CD4-positive, alpha-beta T cell treated with Interleukin-12 subunit alpha and Interleukin-12 subunit beta, for 1 hour (primary cell): ENCODE results near the gene ADAMTS16.
"Not testable (repeated sequence)": the region's sequence is repeated elsewhere in the genome, so short reads cannot be mapped to it uniquely, and the experiment has no call there.

ENCODE experiments used
- DNase-seq: peaks from one replicate; pipeline ENCODE4 v3.0.0-alpha.2; 2020

The ADAMTS16 gene

GRCh38 chr5:5139777-5140478, at the start of gene ADAMTS16:
Gene ADAMTS16 (plus strand): TSS chr5:5140330. CDS start chr5:5140468, 138 bp downstream.
- no peak for DNase-seq

- DNase-seq, result no peak
Measured at GRCh38 chr5:5092149-5092548, 48.0 kb upstream of the ADAMTS16 start.

- no peak for DNase-seq
Measured at GRCh38 chr5:5100635-5101034, 39.5 kb upstream of the ADAMTS16 start.

- DNase-seq, result no peak
Measured at GRCh38 chr5:5101676-5102075, 38.5 kb upstream of the ADAMTS16 start.

- no peak for DNase-seq
Measured at GRCh38 chr5:5103245-5103644, 36.9 kb upstream of the ADAMTS16 start.

- DNase-seq, result no peak
Measured at GRCh38 chr5:5104550-5104949, 35.6 kb upstream of the ADAMTS16 start.

GRCh38 chr5:5105531-5105930, 34.6 kb upstream of the ADAMTS16 start:
- DNase-seq, result no peak

GRCh38 chr5:5116956-5117355, 23.2 kb upstream of the ADAMTS16 start:
- DNase-seq, result no peak

- DNase-seq, result no peak
Measured at GRCh38 chr5:5122776-5123175, 17.4 kb upstream of the ADAMTS16 start.

GRCh38 chr5:5124231-5124630, 15.9 kb upstream of the ADAMTS16 start:
- no peak for DNase-seq

GRCh38 chr5:5126444-5126843, 13.7 kb upstream of the ADAMTS16 start:
- no peak for DNase-seq

GRCh38 chr5:5128766-5129165, 11.4 kb upstream of the ADAMTS16 start:
- no peak for DNase-seq

- DNase-seq, result no peak
Measured at GRCh38 chr5:5132234-5132633, 7.9 kb upstream of the ADAMTS16 start.

GRCh38 chr5:5132693-5133295, 7.3 kb upstream of the ADAMTS16 start:
- no peak for DNase-seq

- no peak for DNase-seq
Measured at GRCh38 chr5:5134107-5134506, 6.0 kb upstream of the ADAMTS16 start.

- no peak for DNase-seq
Measured at GRCh38 chr5:5135957-5136676, 4.0 kb upstream of the ADAMTS16 start.

GRCh38 chr5:5137851-5138250, 2.3 kb upstream of the ADAMTS16 start:
- DNase-seq, result not testable (repeated sequence)

- DNase-seq, result no peak
Measured at GRCh38 chr5:5139336-5139776, 774 bp upstream of the ADAMTS16 start.

GRCh38 chr5:5140479-5141338, 579 bp downstream of the ADAMTS16 start:
- no peak for DNase-seq

GRCh38 chr5:5141339-5141599, 1.1 kb downstream of the ADAMTS16 start:
- DNase-seq, result no peak

GRCh38 chr5:5141625-5142525, 1.7 kb downstream of the ADAMTS16 start:
- DNase-seq, result peak; percentile 53

GRCh38 chr5:5144441-5144840, 4.3 kb downstream of the ADAMTS16 start:
- DNase-seq, result no peak
